ACC112 (cell line): ENCODE measurements around the gene PTGDS.

Experiments
- H2AFZ ChIP-seq: fragments of 200-600 bp; sonication (generic); one replicate; pipeline ENCODE4 v1.6.0; 2017; ENCODE audit warnings: antibody characterized with exemption, low read length; ENCODE audit not compliant: unreplicated experiment
- H3K27ac ChIP-seq: fragments of 200-600 bp; sonication (generic); 2 replicates; pipeline ENCODE4 v1.5.1; 2014; ENCODE audit warnings: low read depth, mild to moderate bottlenecking, antibody characterized with exemption, low read length, moderate library complexity
- H3K27me3 ChIP-seq: fragments of 200-600 bp; sonication (generic); 2 replicates; pipeline ENCODE4 v1.6.1; 2014; ENCODE audit warnings: mild to moderate bottlenecking, antibody characterized with exemption, low read length, moderate library complexity, mixed read lengths; ENCODE audit not compliant: insufficient read depth
- H3K36me3 ChIP-seq: fragments of 200-600 bp; sonication (generic); 2 replicates; pipeline ENCODE4 v1.6.1; 2016; ENCODE audit warnings: mild to moderate bottlenecking, antibody characterized with exemption, low read length, moderate library complexity, mixed read lengths; ENCODE audit not compliant: insufficient read depth
- H3K4me1 ChIP-seq: fragments of 200-600 bp; sonication (generic); one replicate; pipeline ENCODE4 v1.6.1; 2016; ENCODE audit warnings: low read length, mixed read lengths; ENCODE audit not compliant: insufficient read depth, unreplicated experiment, control insufficient read depth
- H3K4me3 ChIP-seq: fragments of 200-600 bp; sonication (generic); 2 replicates; pipeline ENCODE4 v1.5.1; 2014; ENCODE audit warnings: mild to moderate bottlenecking, low read depth, low read length
- H3K79me2 ChIP-seq: fragments of 200-600 bp; sonication (generic); one replicate; pipeline ENCODE4 v1.6.0; 2016; ENCODE audit warnings: low read length; ENCODE audit not compliant: control insufficient read depth, unreplicated experiment, insufficient read depth

Gene PTGDS

DNA sequence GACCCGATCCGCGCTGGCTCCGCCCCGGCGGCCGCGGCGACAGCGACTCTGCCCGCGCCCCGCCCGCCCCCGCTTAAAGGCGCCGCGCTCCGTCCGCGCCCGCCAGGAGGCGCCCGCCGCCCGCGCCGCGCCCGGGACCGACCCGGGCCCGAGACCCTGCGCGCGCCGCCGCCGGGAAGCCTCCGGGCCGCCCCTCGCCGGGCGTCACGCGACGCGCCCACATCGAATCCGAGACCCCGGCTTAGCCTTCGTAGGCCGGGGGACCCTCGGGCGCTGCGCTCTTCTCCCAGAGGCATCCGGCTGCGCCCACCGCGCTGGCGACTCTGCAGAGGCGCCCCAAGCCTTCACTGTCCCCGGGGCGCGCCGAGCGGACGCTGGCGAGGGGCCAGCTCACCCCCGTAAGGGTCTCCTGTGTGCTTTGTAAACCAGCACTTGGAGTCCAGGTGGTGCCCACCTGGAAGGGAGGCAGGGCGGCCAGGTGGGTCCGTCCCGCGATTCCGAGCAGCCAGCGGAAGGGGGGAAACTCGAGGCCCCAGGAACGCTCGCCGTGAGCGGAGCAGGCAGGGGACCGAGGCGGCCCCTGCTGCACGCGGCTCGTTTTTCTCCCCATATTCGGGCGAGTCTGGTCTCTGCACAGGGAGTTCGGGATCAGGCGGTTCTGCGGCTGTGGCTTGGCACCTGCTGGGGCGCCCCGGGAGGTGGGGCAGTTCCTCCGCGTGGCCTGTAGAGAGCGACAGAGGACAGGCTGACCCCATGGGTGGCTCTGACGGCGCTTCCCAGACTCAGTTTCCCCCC, 51.2 kb downstream of the PTGDS start:
- peaks cover 8% of the 10 kb centered on the region for H3K4me1 ChIP-seq
- H3K27me3 ChIP-seq, result no peaks in the 10 kb centered on the region
- H3K27ac ChIP-seq, result no peak overlapping the region
- no peaks in the 10 kb centered on the region for H3K79me2 ChIP-seq
- peak overlapping the region; percentile 78 for H2AFZ ChIP-seq
- no peaks in the 10 kb centered on the region for H3K36me3 ChIP-seq
- H3K4me3 ChIP-seq, result peak overlapping the region; percentile 77

DNA sequence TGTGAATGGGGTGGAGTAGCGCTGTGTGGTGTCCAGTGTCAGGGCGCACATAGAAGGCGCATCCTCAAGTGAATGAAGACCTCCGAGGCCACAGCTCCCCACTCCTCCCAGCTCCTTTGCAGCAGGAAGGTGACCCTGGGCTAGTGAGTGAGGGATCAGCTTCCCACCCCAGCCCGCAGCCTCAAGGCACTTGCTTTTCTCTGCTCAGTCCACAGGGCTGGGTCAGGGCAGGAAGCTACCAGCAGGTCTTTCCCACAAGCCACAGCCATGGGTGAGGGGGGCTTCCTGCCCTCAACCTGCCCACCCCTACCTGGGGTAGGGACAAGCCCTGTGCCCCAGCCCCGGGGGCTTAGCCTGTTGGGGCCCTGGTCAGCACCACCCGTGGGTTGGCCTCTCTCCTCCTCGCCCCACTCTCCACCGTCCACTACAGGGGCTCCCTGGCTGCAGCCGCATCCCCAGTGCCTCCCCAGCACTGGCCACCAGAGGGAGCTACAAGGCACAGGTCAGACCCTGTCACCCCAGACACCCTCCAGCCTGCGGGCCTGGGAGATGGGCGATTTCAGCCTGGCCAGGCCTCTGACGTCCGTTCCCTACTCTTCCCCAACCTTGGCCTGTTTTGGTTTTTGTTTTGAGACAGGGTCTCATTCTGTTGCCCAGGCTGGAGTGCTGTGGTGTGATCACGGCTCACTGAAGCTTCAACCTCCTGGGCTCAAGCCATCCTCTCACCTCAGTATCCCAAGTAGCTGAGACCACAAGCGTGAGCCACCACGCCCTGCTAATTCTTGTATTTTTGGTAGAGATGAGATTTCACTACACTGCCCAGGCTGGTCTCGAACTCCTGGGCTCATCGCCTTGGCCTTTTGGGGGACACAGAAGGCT, 52.0 kb downstream of the PTGDS start:
- no peak overlapping the region for H3K27ac ChIP-seq
- H3K36me3 ChIP-seq, result no peaks in the 10 kb centered on the region
- no peaks in the 10 kb centered on the region for H3K27me3 ChIP-seq
- H3K4me1 ChIP-seq, result peaks cover 8% of the 10 kb centered on the region
- no peaks in the 10 kb centered on the region for H3K79me2 ChIP-seq
- no peak overlapping the region for H2AFZ ChIP-seq
- H3K4me3 ChIP-seq, result no peak overlapping the region; the same call in 1 of the 2 replicates

DNA sequence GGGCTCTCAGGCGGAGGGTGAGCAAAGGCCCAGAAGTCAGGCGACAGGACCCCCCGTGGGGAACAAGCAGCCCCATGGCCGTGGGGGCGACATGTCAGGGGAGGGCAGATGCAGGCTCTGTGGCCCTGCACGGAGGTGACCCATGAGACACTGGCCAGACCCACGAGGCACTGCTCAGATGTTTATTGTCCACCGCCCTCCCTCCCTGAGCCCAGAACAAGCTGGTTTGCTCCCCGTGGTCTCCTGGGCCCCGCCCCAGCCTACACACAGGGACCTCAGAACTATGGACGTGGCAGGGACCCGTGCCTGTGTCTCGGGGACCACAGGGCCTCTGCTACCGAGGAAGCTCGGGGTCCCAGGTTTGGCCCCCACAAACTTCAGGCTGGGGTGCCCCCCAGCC, 52.7 kb downstream of the PTGDS start:
- peaks cover 14% of the 10 kb centered on the region for H3K4me1 ChIP-seq
- no peak overlapping the region for H3K27ac ChIP-seq

DNA sequence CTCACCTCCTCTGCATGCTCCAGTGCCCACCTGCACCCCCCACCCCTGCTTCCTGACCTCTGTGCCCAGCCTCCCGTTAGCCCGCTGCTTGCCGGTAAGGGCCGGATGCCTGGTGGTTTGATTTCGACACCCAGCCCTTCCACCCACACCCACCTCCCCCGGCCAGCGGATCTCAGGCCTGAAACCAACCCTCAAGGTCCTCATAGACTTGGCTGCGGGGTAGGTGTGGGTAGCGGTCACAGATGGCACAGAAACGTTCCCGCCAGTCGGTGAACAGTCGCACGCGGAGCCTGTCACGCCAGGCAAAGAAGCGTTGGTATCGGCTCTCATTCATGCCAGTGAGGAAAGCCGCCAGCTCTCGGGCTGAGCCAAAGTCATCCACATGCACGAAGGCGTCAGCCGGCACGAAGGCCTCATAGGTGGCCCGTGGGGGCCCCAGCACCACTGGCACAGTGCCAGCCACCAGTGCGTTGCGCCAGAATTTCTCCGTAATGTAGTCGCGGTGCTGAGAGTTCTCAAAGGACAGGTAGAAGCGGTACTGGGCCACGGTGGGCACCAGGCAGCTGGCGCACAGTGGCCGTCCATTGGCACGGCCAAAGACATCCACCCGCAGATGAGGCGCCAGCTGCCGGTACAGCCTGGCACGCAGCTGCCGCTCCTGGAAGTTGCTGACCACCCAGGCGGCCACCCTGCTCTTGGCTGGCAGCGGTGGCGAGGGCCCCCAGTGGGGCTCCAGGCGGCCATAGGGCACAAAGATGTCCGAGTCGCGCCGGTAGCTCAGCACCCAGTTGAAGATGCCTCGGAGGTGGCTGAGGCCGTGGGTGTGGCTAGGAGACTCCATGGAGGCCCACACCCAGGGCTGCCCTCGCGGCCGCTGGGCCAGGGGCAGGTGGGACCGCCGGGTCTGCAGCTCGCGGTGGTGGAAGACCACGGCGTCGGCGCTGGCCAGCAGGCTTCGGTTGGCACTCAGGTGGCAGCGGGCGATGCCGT, 53.5 kb downstream of the PTGDS start:
- Histone ChIP-seq H3K27ac (no peak overlapping the region), H3K36me3 (no peaks in the 10 kb centered on the region), H3K4me3 (no peak overlapping the region), H2AFZ (no peak overlapping the region), H3K4me1 (peaks cover 14% of the 10 kb centered on the region), H3K27me3 (no peaks in the 10 kb centered on the region), H3K79me2 (no peaks in the 10 kb centered on the region)

More for the DNA sequence above, 52.7 kb downstream of the PTGDS start:
- H3K27me3 ChIP-seq, result no peaks in the 10 kb centered on the region
- H2AFZ ChIP-seq, result no peak overlapping the region
- no peak overlapping the region for H3K4me3 ChIP-seq
- no peaks in the 10 kb centered on the region for H3K79me2 ChIP-seq
- H3K36me3 ChIP-seq, result no peaks in the 10 kb centered on the region
